Posterior cingulate gyrus (tissue), 11 donors: ENCODE measurements around the gene DPM2.

Experiments used
- DNase-seq, 10 donors: peaks; one replicate each; pipeline versions ENCODE4 v3.0.0 to v3.0.0-alpha.2; 2020 to 2021; ENCODE audit warnings: mixed read lengths in 3 of 10
- intact Hi-C: fragments of 100-400 bp; cut with DNase I; formaldehyde crosslinking; loops from one replicate; pipeline ENCODE4 v1.15.1; 2023

DPM2 gene

GRCh38 chr9:127925959-127926905 lies 11.4 kb downstream of the DPM2 start:
- intact Hi-C loops, result no loop called here
- DNase-seq, result no peak

GRCh38 chr9:127924736-127925444 lies 12.8 kb downstream of the DPM2 start:
- intact Hi-C loops, result loop anchor here (5.0 kb wide), 1 partner anchor 188 kb away; the partner anchor contains the start of gene TOR2A
- DNase-seq, result no peak

- DNase-seq, result no peak
- intact Hi-C loops, result loop anchor here (2.0 to 5.0 kb wide), 2 partner anchors 186 to 333 kb away; partner anchors contain the start of gene TOR2A
Measured at GRCh38 chr9:127923771-127924170, 13.9 kb downstream of the DPM2 start.

GRCh38 chr9:127923046-127923445 lies 14.6 kb downstream of the DPM2 start:
- intact Hi-C loops, result loop anchor here (2.0 to 5.0 kb wide), 2 partner anchors 186 to 332 kb away; partner anchors contain the start of gene TOR2A
- DNase-seq, result no peak

- intact Hi-C loops, result loop anchor here (2.0 to 5.0 kb wide), 2 partner anchors 184 to 331 kb away; partner anchors contain the start of gene TOR2A
Measured at GRCh38 chr9:127921557-127922120, 16.0 kb downstream of the DPM2 start.

GRCh38 chr9:127920794-127921193 lies 16.9 kb downstream of the DPM2 start:
- intact Hi-C loops, result loop anchor here (5.0 kb wide), 1 partner anchor 183 kb away; the partner anchor contains the start of gene TOR2A

More at GRCh38 chr9:127921557-127922120, 16.0 kb downstream of the DPM2 start:
- peak; percentile 52 to 96 (median 80) for DNase-seq

GRCh38 chr9:127919253-127919815 lies 18.3 kb downstream of the DPM2 start:
- intact Hi-C loops, result loop anchor here (5.0 to 10.0 kb wide), 4 partner anchors 117 to 415 kb away; partner anchors contain the start of genes CDK9, FPGS and STXBP1
- peak in 5 of 10 donors; percentile 47 to 93 (median 86) for DNase-seq

More at GRCh38 chr9:127920794-127921193, 16.9 kb downstream of the DPM2 start:
- no peak for DNase-seq

- intact Hi-C loops, result loop anchor here (5.0 to 10.0 kb wide), 4 partner anchors 116 to 414 kb away; partner anchors contain the start of genes CDK9, FPGS and STXBP1
- no peak for DNase-seq
Measured at GRCh38 chr9:127918183-127919107, 19.2 kb downstream of the DPM2 start.

- intact Hi-C loops, result loop anchor here (5.0 to 10.0 kb wide), 4 partner anchors 115 to 413 kb away; partner anchors contain the start of genes CDK9, FPGS and STXBP1
Measured at GRCh38 chr9:127917603-127918002, 20.1 kb downstream of the DPM2 start.

GRCh38 chr9:127916720-127917581 lies 20.7 kb downstream of the DPM2 start, which contains the start of gene ST6GALNAC4:
TSS of gene ST6GALNAC4 (minus strand) at chr9:127917041. CDS start at chr9:127916419, 622 bp downstream.
- intact Hi-C loops, result loop anchor here (5.0 to 10.0 kb wide), 4 partner anchors 115 to 412 kb away; partner anchors contain the start of genes CDK9, FPGS and STXBP1
- peak; percentile 88 to 99 (median 94) for DNase-seq

More at GRCh38 chr9:127917603-127918002, 20.1 kb downstream of the DPM2 start:
- no peak for DNase-seq

GRCh38 chr9:127915801-127916719 lies 21.6 kb downstream of the DPM2 start:
- intact Hi-C loops, result loop anchor here (5.0 to 10.0 kb wide), 4 partner anchors 114 to 411 kb away; partner anchors contain the start of genes CDK9, FPGS and STXBP1
- DNase-seq, result peak in 1 of 10 donors; percentile 72

GRCh38 chr9:127915325-127915752 lies 22.3 kb downstream of the DPM2 start:
- intact Hi-C loops, result loop anchor here (5.0 to 10.0 kb wide), 4 partner anchors 113 to 411 kb away; partner anchors contain the start of genes CDK9, FPGS and STXBP1
- no peak for DNase-seq

- peak in 1 of 10 donors; percentile 55 for DNase-seq
- intact Hi-C loops, result loop anchor here (10.0 kb wide), 1 partner anchor 409 kb away; no protein-coding TSS in a partner anchor
Measured at GRCh38 chr9:127913682-127914081, 24.0 kb downstream of the DPM2 start.

GRCh38 chr9:127912882-127913281 lies 24.8 kb downstream of the DPM2 start:
- intact Hi-C loops, result loop anchor here (10.0 kb wide), 1 partner anchor 408 kb away; no protein-coding TSS in a partner anchor
- DNase-seq, result no peak

- intact Hi-C loops, result loop anchor here (10.0 kb wide), 1 partner anchor 407 kb away; no protein-coding TSS in a partner anchor
- DNase-seq, result peak in 1 of 10 donors; percentile 64
Measured at GRCh38 chr9:127912296-127912695, 25.4 kb downstream of the DPM2 start.
